Ishikawa (cell line): ENCODE results near the gene NTNG1.

Experiments
- CEBPB ChIP-seq: IDR thresholded peaks from 2 replicates; pipeline ENCODE4 v1.6.1; 2012
- CREB1 ChIP-seq: IDR thresholded peaks from 2 replicates; pipeline ENCODE4 v1.6.1; 2012; ENCODE audit warnings: low read depth
- EGR1 ChIP-seq: IDR thresholded peaks from 2 replicates; pipeline ENCODE4 v1.6.1; 2012
- EP300 ChIP-seq: IDR thresholded peaks from 2 replicates; pipeline ENCODE4 v1.6.1; 2012; ENCODE audit warnings: borderline replicate concordance
- FOXM1 ChIP-seq: IDR thresholded peaks from 2 replicates; pipeline ENCODE4 v1.6.1; 2012; ENCODE audit warnings: low read depth, borderline replicate concordance
- NFIC ChIP-seq: IDR thresholded peaks from 2 replicates; pipeline ENCODE4 v1.6.1; 2012
- RAD21 ChIP-seq: IDR thresholded peaks from 2 replicates; pipeline ENCODE4 v1.6.1; 2012; ENCODE audit warnings: low read depth
- TAF1 ChIP-seq: IDR thresholded peaks from 2 replicates; pipeline ENCODE4 v1.6.1; 2012; ENCODE audit warnings: low read depth, mild to moderate bottlenecking
- TCF12 ChIP-seq: IDR thresholded peaks from 2 replicates; pipeline ENCODE4 v1.6.1; 2012; ENCODE audit warnings: low read depth
- TEAD4 ChIP-seq: IDR thresholded peaks from 2 replicates; pipeline ENCODE4 v1.6.1; 2012
- YY1 ChIP-seq: IDR thresholded peaks from 2 replicates; pipeline ENCODE4 v1.6.1; 2012; ENCODE audit warnings: low read depth
- ZBTB7A ChIP-seq: IDR thresholded peaks from 2 replicates; pipeline ENCODE4 v1.6.1; 2012; ENCODE audit warnings: low read depth
- TF ChIP-seq, protein P1 (sequence below): IDR thresholded peaks from 2 replicates; pipeline ENCODE4 v1.6.1; 2012
- TF ChIP-seq, protein P2 (sequence below): IDR thresholded peaks from 2 replicates; pipeline ENCODE4 v1.6.1; 2012
- TF ChIP-seq, protein P3 (sequence below): IDR thresholded peaks from 2 replicates; pipeline ENCODE4 v1.6.1; 2012; ENCODE audit warnings: low read depth, mild to moderate bottlenecking

NTNG1 gene

DNA sequence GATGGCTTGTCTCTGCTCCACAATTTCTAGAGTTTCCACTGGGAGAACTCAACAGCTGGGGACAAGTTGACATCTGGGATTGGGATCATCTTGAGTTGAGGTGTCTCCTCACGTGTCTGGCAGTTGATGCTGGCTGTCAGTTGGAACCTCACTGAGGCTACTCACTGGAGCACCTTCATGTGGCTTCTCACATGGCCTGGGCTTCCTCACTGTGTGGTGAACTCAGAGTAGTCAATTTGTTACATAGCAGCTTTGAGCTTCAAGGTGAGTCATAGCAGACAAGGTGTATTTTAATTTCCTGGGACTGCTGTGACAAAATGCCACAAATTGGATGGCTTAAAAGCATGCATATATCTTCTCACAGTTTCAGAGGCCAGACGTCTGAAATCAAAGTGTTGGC, 44.0 kb downstream of the NTNG1 start:
- TF ChIP-seq ZBTB7A, result no peak
- TF ChIP-seq TEAD4, result no peak
- TF ChIP-seq, protein P1, sequence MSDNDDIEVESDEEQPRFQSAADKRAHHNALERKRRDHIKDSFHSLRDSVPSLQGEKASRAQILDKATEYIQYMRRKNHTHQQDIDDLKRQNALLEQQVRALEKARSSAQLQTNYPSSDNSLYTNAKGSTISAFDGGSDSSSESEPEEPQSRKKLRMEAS, result no peak
- no peak for TF ChIP-seq EP300
- no peak for TF ChIP-seq EGR1
- no peak for TF ChIP-seq RAD21
- no peak for TF ChIP-seq FOXM1
- TF ChIP-seq CEBPB, result no peak
- TF ChIP-seq, protein P2, sequence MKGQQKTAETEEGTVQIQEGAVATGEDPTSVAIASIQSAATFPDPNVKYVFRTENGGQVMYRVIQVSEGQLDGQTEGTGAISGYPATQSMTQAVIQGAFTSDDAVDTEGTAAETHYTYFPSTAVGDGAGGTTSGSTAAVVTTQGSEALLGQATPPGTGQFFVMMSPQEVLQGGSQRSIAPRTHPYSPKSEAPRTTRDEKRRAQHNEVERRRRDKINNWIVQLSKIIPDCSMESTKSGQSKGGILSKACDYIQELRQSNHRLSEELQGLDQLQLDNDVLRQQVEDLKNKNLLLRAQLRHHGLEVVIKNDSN, result no peak
- no peak for TF ChIP-seq CREB1
- TF ChIP-seq TCF12, result no peak
- no peak for TF ChIP-seq TAF1
- no peak for TF ChIP-seq YY1
- no peak for TF ChIP-seq NFIC
- TF ChIP-seq, protein P3, sequence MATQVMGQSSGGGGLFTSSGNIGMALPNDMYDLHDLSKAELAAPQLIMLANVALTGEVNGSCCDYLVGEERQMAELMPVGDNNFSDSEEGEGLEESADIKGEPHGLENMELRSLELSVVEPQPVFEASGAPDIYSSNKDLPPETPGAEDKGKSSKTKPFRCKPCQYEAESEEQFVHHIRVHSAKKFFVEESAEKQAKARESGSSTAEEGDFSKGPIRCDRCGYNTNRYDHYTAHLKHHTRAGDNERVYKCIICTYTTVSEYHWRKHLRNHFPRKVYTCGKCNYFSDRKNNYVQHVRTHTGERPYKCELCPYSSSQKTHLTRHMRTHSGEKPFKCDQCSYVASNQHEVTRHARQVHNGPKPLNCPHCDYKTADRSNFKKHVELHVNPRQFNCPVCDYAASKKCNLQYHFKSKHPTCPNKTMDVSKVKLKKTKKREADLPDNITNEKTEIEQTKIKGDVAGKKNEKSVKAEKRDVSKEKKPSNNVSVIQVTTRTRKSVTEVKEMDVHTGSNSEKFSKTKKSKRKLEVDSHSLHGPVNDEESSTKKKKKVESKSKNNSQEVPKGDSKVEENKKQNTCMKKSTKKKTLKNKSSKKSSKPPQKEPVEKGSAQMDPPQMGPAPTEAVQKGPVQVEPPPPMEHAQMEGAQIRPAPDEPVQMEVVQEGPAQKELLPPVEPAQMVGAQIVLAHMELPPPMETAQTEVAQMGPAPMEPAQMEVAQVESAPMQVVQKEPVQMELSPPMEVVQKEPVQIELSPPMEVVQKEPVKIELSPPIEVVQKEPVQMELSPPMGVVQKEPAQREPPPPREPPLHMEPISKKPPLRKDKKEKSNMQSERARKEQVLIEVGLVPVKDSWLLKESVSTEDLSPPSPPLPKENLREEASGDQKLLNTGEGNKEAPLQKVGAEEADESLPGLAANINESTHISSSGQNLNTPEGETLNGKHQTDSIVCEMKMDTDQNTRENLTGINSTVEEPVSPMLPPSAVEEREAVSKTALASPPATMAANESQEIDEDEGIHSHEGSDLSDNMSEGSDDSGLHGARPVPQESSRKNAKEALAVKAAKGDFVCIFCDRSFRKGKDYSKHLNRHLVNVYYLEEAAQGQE, result no peak

DNA sequence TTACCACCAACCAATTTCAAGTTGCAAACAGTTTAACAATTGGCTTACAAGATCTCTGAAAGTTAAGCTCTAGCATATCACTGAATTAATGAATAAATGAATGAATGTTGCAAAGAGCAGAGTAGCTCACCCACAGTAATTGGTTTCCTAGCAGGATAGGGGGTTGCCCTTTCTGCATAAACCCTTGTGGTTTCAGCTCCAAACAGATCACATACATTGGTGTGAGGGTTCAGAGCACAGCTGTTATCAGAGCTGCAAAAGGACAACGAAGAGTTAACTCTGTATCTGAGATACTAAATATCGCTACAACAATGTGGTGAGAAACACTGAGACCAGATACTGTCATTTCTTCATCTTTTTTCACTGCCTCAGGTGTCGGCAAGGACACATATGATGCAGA, 46.6 kb downstream of the NTNG1 start:
- TF ChIP-seq CEBPB (no peak), CREB1 (no peak)

DNA sequence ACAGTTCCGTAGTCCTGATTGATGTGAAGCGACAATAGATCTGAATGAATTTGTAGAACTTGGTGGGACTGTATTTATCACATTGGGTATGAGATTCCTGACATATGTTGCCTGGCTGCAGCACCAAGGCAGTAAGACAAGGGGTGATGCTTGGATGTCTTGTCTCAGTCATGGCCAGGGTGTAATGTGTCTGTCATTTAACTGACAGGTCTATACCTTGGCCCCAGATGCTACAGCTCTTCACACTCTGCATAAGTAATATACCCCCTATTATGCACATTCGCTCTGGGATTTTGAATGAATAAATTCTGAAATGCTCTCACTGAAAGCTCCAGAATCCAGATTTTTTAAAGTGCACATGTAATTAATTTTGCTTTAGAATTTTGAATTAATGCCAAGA, 47.3 kb downstream of the NTNG1 start:
- no peak for TF ChIP-seq EP300
- TF ChIP-seq, protein P1, result no peak
- TF ChIP-seq FOXM1, result no peak
- no peak for TF ChIP-seq CREB1
- TF ChIP-seq TCF12, result no peak
- TF ChIP-seq NFIC, result no peak
- no peak for TF ChIP-seq YY1
- TF ChIP-seq RAD21, result no peak
- no peak for TF ChIP-seq TAF1
- TF ChIP-seq, protein P3, result no peak
- TF ChIP-seq, protein P2, result no peak
- no peak for TF ChIP-seq CEBPB
- no peak for TF ChIP-seq EGR1
- no peak for TF ChIP-seq ZBTB7A
- TF ChIP-seq TEAD4, result no peak

DNA sequence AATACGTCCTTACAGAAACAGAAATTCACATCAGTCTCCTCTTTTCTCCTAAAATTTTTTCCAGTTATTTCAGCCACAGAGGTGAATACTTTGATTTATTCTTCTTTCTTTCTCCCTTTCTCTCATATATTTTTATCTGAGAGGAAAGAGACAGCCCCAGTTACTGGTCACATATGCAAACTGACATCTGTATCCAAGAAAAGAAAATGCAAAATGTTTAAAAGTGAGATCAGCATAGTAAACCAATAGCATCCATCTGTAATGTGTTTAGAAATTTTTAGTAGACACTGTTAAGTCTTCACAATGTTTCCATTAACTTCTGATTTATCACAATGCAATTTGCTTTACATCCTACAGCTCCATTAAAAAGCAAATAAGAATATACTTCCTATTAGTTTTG, 53.5 kb downstream of the NTNG1 start:
- TF ChIP-seq RAD21 (no peak), CEBPB (no peak), TCF12 (no peak), NFIC (no peak), TAF1 (no peak), FOXM1 (no peak), TEAD4 (no peak), ZBTB7A (no peak), EP300 (no peak), YY1 (no peak), CREB1 (no peak), EGR1 (no peak)
- TF ChIP-seq, protein P3, result no peak
- TF ChIP-seq, protein P2, result no peak
- TF ChIP-seq, protein P1, result no peak
